ENCODE data around the gene AGA. TPM values are rescaled to one million over a fixed set of nuclear protein-coding genes. Genes with fewer than 3 reads are reported as not detected.

The AGA gene
- total RNA-seq, 4 donors from 2014 or later = 5.4 to 32.2 (median 22.1) TPM; not detected in 1

DNA sequence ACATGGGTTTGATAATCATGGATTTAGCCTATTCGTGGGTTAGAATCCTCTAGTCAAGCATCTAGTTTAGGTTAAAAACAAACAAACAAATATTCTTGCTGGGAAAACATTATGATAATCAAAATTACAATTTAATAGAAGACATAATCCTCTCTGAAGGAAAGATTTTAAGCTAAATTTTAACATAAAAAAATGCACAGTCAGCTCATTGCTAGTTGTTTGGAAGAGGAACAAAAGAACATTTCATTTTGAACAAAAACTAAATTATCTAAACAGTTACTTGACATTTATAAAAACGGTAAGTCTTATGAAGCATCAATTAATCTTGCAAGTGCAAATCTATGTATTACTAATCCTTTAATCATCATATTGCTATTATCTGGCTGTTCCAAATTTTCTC, 18.2 kb upstream of the AGA start:
- H3K27ac ChIP-seq = no peak overlapping the region
- DNase-seq = no peak
- intact Hi-C loops (cut with DNase I; ENCODE audit: low total_unique reads) (no loop called here), in situ Hi-C loops (cut with MboI; ENCODE audit: low pct_ligation_motif_present in 1 of 4, low pct_unique_long_range_greater_than_20kb in 1 of 4, low sequenced_read_pairs in 3 of 4) (no loop called here)
- H3K4me3 ChIP-seq = no peak overlapping the region
- 80 to 87% methylated on average over 2 of the region's 2 CpGs for WGBS, 2 donors (ENCODE audit: low coverage in 1 of 2)
- H3K4me1 ChIP-seq = peaks cover 0 to 3% (median 0%) of the 10 kb centered on the region in 4 donors
- TF ChIP-seq, protein P1, sequence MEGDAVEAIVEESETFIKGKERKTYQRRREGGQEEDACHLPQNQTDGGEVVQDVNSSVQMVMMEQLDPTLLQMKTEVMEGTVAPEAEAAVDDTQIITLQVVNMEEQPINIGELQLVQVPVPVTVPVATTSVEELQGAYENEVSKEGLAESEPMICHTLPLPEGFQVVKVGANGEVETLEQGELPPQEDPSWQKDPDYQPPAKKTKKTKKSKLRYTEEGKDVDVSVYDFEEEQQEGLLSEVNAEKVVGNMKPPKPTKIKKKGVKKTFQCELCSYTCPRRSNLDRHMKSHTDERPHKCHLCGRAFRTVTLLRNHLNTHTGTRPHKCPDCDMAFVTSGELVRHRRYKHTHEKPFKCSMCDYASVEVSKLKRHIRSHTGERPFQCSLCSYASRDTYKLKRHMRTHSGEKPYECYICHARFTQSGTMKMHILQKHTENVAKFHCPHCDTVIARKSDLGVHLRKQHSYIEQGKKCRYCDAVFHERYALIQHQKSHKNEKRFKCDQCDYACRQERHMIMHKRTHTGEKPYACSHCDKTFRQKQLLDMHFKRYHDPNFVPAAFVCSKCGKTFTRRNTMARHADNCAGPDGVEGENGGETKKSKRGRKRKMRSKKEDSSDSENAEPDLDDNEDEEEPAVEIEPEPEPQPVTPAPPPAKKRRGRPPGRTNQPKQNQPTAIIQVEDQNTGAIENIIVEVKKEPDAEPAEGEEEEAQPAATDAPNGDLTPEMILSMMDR (IDR thresholded peaks at IDR 0.05) = no peak
- TF ChIP-seq POLR2AphosphoS5 (IDR thresholded peaks at IDR 0.05) (no peak), POLR2A (IDR thresholded peaks at IDR 0.05) (no peak), EP300 (IDR thresholded peaks at IDR 0.05; ENCODE audit: low read depth) (no peak)
- H3K27me3 ChIP-seq = no peaks in the 10 kb centered on the region
- no peaks in the 10 kb centered on the region for H3K36me3 ChIP-seq
- no peaks in the 10 kb centered on the region for H3K9me3 ChIP-seq

GRCh38 chr4:177455561-177455970, 13.3 kb upstream of the AGA start:
- DNase-seq = peak; percentile 77
- H3K4me3 ChIP-seq = no peak overlapping the region
- H3K27ac ChIP-seq = no peak overlapping the region
- no peaks in the 10 kb centered on the region for H3K27me3 ChIP-seq
- peaks cover 0 to 3% (median 0%) of the 10 kb centered on the region in 4 donors for H3K4me1 ChIP-seq
- H3K36me3 ChIP-seq = no peaks in the 10 kb centered on the region
- intact Hi-C loops (cut with DNase I; ENCODE audit: low total_unique reads) (no loop called here), in situ Hi-C loops (cut with MboI; ENCODE audit: low pct_ligation_motif_present in 1 of 4, low pct_unique_long_range_greater_than_20kb in 1 of 4, low sequenced_read_pairs in 3 of 4) (no loop called here)
- TF ChIP-seq EP300 (IDR thresholded peaks at IDR 0.05; ENCODE audit: low read depth) (no peak), POLR2AphosphoS5 (IDR thresholded peaks at IDR 0.05) (peak in 2 of 3 donors; percentile 15 to 43)
- H3K9me3 ChIP-seq = no peaks in the 10 kb centered on the region
- WGBS, 2 donors (ENCODE audit: low coverage in 1 of 2) = 36 to 44% methylated on average over 5 to 6 of the region's 6 CpGs

DNA sequence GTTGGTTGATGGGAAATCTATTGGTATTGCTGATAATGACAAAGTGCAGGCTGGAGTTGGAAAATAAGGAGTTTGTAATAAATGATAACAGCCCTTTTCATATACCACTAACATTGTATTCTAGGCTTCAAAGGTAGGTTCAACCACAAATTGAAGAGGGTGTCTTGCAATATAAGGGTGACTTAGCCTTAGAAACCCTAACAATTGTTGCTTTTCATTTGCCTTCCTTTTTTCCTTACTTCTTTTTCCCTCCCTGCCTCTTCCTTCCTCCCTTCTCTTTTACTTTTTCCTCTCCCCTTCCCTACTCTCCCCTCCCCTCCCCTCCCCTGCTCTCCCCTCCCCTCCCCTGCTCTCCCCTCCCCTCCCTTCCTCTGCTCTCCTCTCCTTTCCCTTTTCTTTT, 10.9 kb upstream of the AGA start:
- H3K27ac ChIP-seq = no peak overlapping the region
- in situ Hi-C loops (cut with MboI; ENCODE audit: low pct_ligation_motif_present in 1 of 4, low pct_unique_long_range_greater_than_20kb in 1 of 4, low sequenced_read_pairs in 3 of 4) (no loop called here), intact Hi-C loops (cut with DNase I; ENCODE audit: low total_unique reads) (no loop called here)
- no peak overlapping the region for H3K4me3 ChIP-seq
- no peaks in the 10 kb centered on the region for H3K9me3 ChIP-seq
- H3K27me3 ChIP-seq = no peaks in the 10 kb centered on the region
- TF ChIP-seq EP300 (IDR thresholded peaks at IDR 0.05; ENCODE audit: low read depth) = no peak
- no peak for TF ChIP-seq POLR2A (IDR thresholded peaks at IDR 0.05)
- TF ChIP-seq, protein P1 (IDR thresholded peaks at IDR 0.05) = no peak
- TF ChIP-seq POLR2AphosphoS5 (IDR thresholded peaks at IDR 0.05) = no peak
- no peak for DNase-seq
- peaks cover 0 to 3% (median 0%) of the 10 kb centered on the region in 4 donors for H3K4me1 ChIP-seq
- H3K36me3 ChIP-seq = no peaks in the 10 kb centered on the region

- intact Hi-C loops (cut with DNase I; ENCODE audit: low total_unique reads) = no loop called here
- H3K9me3 ChIP-seq = no peaks in the 10 kb centered on the region
- in situ Hi-C loops (cut with MboI; ENCODE audit: low pct_ligation_motif_present in 1 of 4, low pct_unique_long_range_greater_than_20kb in 1 of 4, low sequenced_read_pairs in 3 of 4) = no loop called here
- H3K27me3 ChIP-seq = no peaks in the 10 kb centered on the region
- no peak for DNase-seq
- WGBS, 2 donors (ENCODE audit: low coverage in 1 of 2) = 86% methylated on average over 1 of the region's 1 CpG; no CpG with 5 or more reads in 1 of the 2 donors
- TF ChIP-seq POLR2AphosphoS5 (IDR thresholded peaks at IDR 0.05) (no peak), POLR2A (IDR thresholded peaks at IDR 0.05) (no peak), EP300 (IDR thresholded peaks at IDR 0.05; ENCODE audit: low read depth) (no peak)
- TF ChIP-seq, protein P1 (IDR thresholded peaks at IDR 0.05) = no peak
- H3K36me3 ChIP-seq = no peaks in the 10 kb centered on the region
- H3K4me3 ChIP-seq = no peak overlapping the region
- H3K27ac ChIP-seq = no peak overlapping the region
- H3K4me1 ChIP-seq = peaks cover 0 to 3% (median 0%) of the 10 kb centered on the region in 4 donors
Measured at GRCh38 chr4:177451108-177451500, 8.9 kb upstream of the AGA start.
